SK-N-SH treated with all-trans-retinoic acid at 6 μM for 48 hours (cell line): ENCODE results near the gene NEUROD4.

Experiments used
- ATAC-seq: fragments of 200-7000 bp; cut with Tn5 transposase; 3 replicates; pipeline ENCODE4 v1.9.1; 2020; ENCODE audit warnings: mild to moderate bottlenecking, moderate library complexity
- ARNTL ChIP-seq: fragments of 450-650 bp; formaldehyde crosslinking; IDR thresholded peaks from 2 replicates; pipeline ENCODE4 v1.5.0; 2020; ENCODE audit warnings: low read depth, mild to moderate bottlenecking, moderate library complexity, borderline replicate concordance
- BACH2 ChIP-seq: fragments of 250-450 bp; sonication (Bioruptor Pico); IDR thresholded peaks from 2 replicates; pipeline ENCODE4 v1.9.0; 2021; ENCODE audit warnings: mild to moderate bottlenecking, borderline replicate concordance
- CSDC2 ChIP-seq: fragments of 250-450 bp; sonication (Bioruptor Pico); IDR thresholded peaks from 2 replicates; pipeline ENCODE4 v1.5.0; 2020; ENCODE audit warnings: mild to moderate bottlenecking, moderate library complexity
- CSRNP3 ChIP-seq: fragments of 250-450 bp; sonication (Bioruptor Pico); IDR thresholded peaks from 2 replicates; pipeline ENCODE4 v1.5.1; 2021; ENCODE audit warnings: mild to moderate bottlenecking, moderate library complexity
- ESRRG ChIP-seq: fragments of 250-450 bp; sonication (Bioruptor Pico); IDR thresholded peaks from 2 replicates; pipeline ENCODE4 v1.6.1; 2021; ENCODE audit warnings: mild to moderate bottlenecking
- GLIS3 ChIP-seq: fragments of 250-450 bp; sonication (Bioruptor Pico); IDR thresholded peaks from 2 replicates; pipeline ENCODE4 v1.5.0; 2020; ENCODE audit warnings: mild to moderate bottlenecking, moderate library complexity
- OSR1 ChIP-seq: fragments of 250-450 bp; sonication (Bioruptor Pico); IDR thresholded peaks from 2 replicates; pipeline ENCODE4 v1.8.0; 2022; ENCODE audit warnings: moderate library complexity, mild to moderate bottlenecking, inconsistent platforms
- PATZ1 ChIP-seq: fragments of 250-450 bp; sonication (Bioruptor Pico); IDR thresholded peaks from 2 replicates; pipeline ENCODE4 v1.8.0; 2020; ENCODE audit warnings: mild to moderate bottlenecking, moderate library complexity, borderline replicate concordance
- POU6F1 ChIP-seq: fragments of 250-450 bp; sonication (Bioruptor Pico); IDR thresholded peaks from 2 replicates; pipeline ENCODE4 v1.8.0; 2021; ENCODE audit warnings: low read depth, mild to moderate bottlenecking, moderate library complexity, borderline replicate concordance
- PPARA ChIP-seq: fragments of 250-450 bp; sonication (Bioruptor Pico); IDR thresholded peaks from 2 replicates; pipeline ENCODE4 v1.5.0; 2020; ENCODE audit warnings: mild to moderate bottlenecking, borderline replicate concordance
- RARB ChIP-seq: fragments of 250-450 bp; sonication (Bioruptor Pico); IDR thresholded peaks from 2 replicates; pipeline ENCODE4 v1.8.0; 2021; ENCODE audit warnings: mild to moderate bottlenecking, moderate library complexity
- SNAI2 ChIP-seq: fragments of 250-450 bp; sonication (Bioruptor Pico); IDR thresholded peaks from 2 replicates; pipeline ENCODE4 v1.5.0; 2020; ENCODE audit warnings: mild to moderate bottlenecking, moderate library complexity
- TOX ChIP-seq: fragments of 250-450 bp; sonication (Bioruptor Pico); IDR thresholded peaks from 2 replicates; pipeline ENCODE4 v1.8.0; 2021; ENCODE audit warnings: mild to moderate bottlenecking, moderate library complexity, borderline replicate concordance
- TSHZ2 ChIP-seq: fragments of 250-450 bp; sonication (Bioruptor Pico); IDR thresholded peaks from 2 replicates; pipeline ENCODE4 v1.5.0; 2020; ENCODE audit warnings: mild to moderate bottlenecking, moderate library complexity
- ZC3H10 ChIP-seq: fragments of 250-450 bp; sonication (Bioruptor Pico); IDR thresholded peaks from 2 replicates; pipeline ENCODE4 v1.5.1; 2021; ENCODE audit warnings: mild to moderate bottlenecking, moderate library complexity
- ZFP3 ChIP-seq: fragments of 250-450 bp; sonication (Bioruptor Pico); IDR thresholded peaks from 2 replicates; pipeline ENCODE4 v1.5.0; 2020; ENCODE audit warnings: mild to moderate bottlenecking, moderate library complexity
- ZNF565 ChIP-seq: fragments of 450-650 bp; formaldehyde crosslinking; conservative IDR thresholded peaks from 2 replicates; pipeline ENCODE4 v1.5.0; 2020; ENCODE audit warnings: low read depth, mild to moderate bottlenecking, moderate library complexity
- ZNF70 ChIP-seq: fragments of 450-650 bp; formaldehyde crosslinking; IDR thresholded peaks from 2 replicates; pipeline ENCODE4 v1.5.0; 2020; ENCODE audit warnings: mild to moderate bottlenecking, moderate library complexity

Gene NEUROD4

GRCh38 chr12:55060470-55060869, 40.7 kb downstream of the NEUROD4 start:
- ATAC-seq: no peak
- TF ChIP-seq ZFP3 (CRISPR knock-in tag) (no peak), ARNTL (CRISPR knock-in tag) (no peak), PPARA (CRISPR knock-in tag) (no peak), GLIS3 (CRISPR knock-in tag) (no peak)

GRCh38 chr12:55061024-55061423, 41.2 kb downstream of the NEUROD4 start:
- ATAC-seq: no peak
- TF ChIP-seq POU6F1 (CRISPR knock-in tag) (no peak), PPARA (CRISPR knock-in tag) (no peak)

- ATAC-seq: no peak
- TF ChIP-seq PATZ1 (CRISPR knock-in tag): no peak
- no peak for TF ChIP-seq CSRNP3 (CRISPR knock-in tag)
- no peak for TF ChIP-seq OSR1 (CRISPR knock-in tag)
- TF ChIP-seq SNAI2 (CRISPR knock-in tag): no peak
- no peak for TF ChIP-seq ARNTL (CRISPR knock-in tag)
- no peak for TF ChIP-seq ZC3H10
These were observed 43.5 kb downstream of the NEUROD4 start for GRCh38 chr12:55063291-55063690.

- ATAC-seq: no peak
- TF ChIP-seq BACH2 (CRISPR knock-in tag) (no peak), RARB (CRISPR knock-in tag) (no peak), OSR1 (CRISPR knock-in tag) (no peak), ZNF565 (no peak), CSDC2 (CRISPR knock-in tag) (no peak), ARNTL (CRISPR knock-in tag) (no peak), TOX (CRISPR knock-in tag) (no peak), TSHZ2 (CRISPR knock-in tag) (no peak), POU6F1 (CRISPR knock-in tag) (no peak), PATZ1 (CRISPR knock-in tag) (no peak), ZFP3 (CRISPR knock-in tag) (no peak), ZNF70 (CRISPR knock-in tag) (no peak), ESRRG (CRISPR knock-in tag) (no peak), ZC3H10 (no peak)
These were observed 45.8 kb downstream of the NEUROD4 start for GRCh38 chr12:55065535-55065934.
